Activated CD4-positive, alpha-beta T cell treated with anti-CD3 and anti-CD28 coated beads, Interleukin-2, amount 10 ng/mL, durations not matched to agents 24 days and 14 days (primary cell): ENCODE measurements around the gene SP100. TPM values are rescaled to one million over a fixed set of nuclear protein-coding genes. Genes with fewer than 3 reads are reported as not detected.

Experiments used
- DNase-seq: peaks from one replicate; pipeline ENCODE4 v3.0.0; 2022
- H3K27ac Mint-ChIP-seq: one replicate; pipeline ENCODE4 v1.8.0; 2022; ENCODE audit warnings: mild to moderate bottlenecking, mixed read lengths
- H3K27me3 Mint-ChIP-seq: one replicate; pipeline ENCODE4 v1.8.0; 2022; ENCODE audit warnings: mixed read lengths
- H3K36me3 Mint-ChIP-seq: one replicate; pipeline ENCODE4 v1.8.0; 2022; ENCODE audit warnings: low read depth, mild to moderate bottlenecking, mixed read lengths
- H3K4me1 Mint-ChIP-seq: one replicate; pipeline ENCODE4 v1.8.0; 2021; ENCODE audit warnings: mixed read lengths
- H3K4me3 Mint-ChIP-seq: one replicate; pipeline ENCODE4 v1.8.0; 2022; ENCODE audit warnings: mild to moderate bottlenecking, moderate library complexity, mixed read lengths
- H3K9me3 Mint-ChIP-seq: one replicate; pipeline ENCODE4 v1.8.0; 2021; ENCODE audit warnings: mixed read lengths
- intact Hi-C: fragments of 100-400 bp; cut with micrococcal nuclease; formaldehyde crosslinking; loops from one replicate; pipeline ENCODE4 v1.15.1; 2023
- total RNA-seq: library from RNA; stranded (reverse); gene quantifications from 2 replicates; pipeline ENCODE4 v1.2.3, GENCODE V29; 2022

SP100 gene
- total RNA-seq, 1 donor from 2014 or later: 165 TPM

GRCh38 chr2:230410861-230411569 lies 5.0 kb upstream of the SP100 start:
- peaks cover 61% of the 10 kb centered on the region for H3K4me1 Mint-ChIP-seq
- no peaks in the 10 kb centered on the region for H3K9me3 Mint-ChIP-seq
- DNase-seq: peak; percentile 75
- no peaks in the 10 kb centered on the region for H3K27me3 Mint-ChIP-seq
- peak overlapping the region; percentile 99 for H3K4me3 Mint-ChIP-seq
- H3K27ac Mint-ChIP-seq: peak overlapping the region; percentile 99
- intact Hi-C loops: loop anchor here (1.0 to 10.0 kb wide), 4 partner anchors 157 to 486 kb away; partner anchors contain the start of genes FBXO36, SP140 and TRIP12
- peaks cover 19% of the 10 kb centered on the region for H3K36me3 Mint-ChIP-seq

- Mint-ChIP-seq H3K4me3 (peak overlapping the region; percentile 99), H3K27me3 (no peaks in the 10 kb centered on the region), H3K36me3 (peaks cover 16% of the 10 kb centered on the region), H3K27ac (peak overlapping the region; percentile 99), H3K4me1 (peaks cover 61% of the 10 kb centered on the region), H3K9me3 (no peaks in the 10 kb centered on the region)
- DNase-seq: peak; percentile 95
- intact Hi-C loops: loop anchor here (1.0 to 10.0 kb wide), 4 partner anchors 157 to 487 kb away; partner anchors contain the start of genes FBXO36, SP140 and TRIP12
These were observed 4.2 kb upstream of the SP100 start for GRCh38 chr2:230411570-230412370.

- H3K36me3 Mint-ChIP-seq: peaks cover 11% of the 10 kb centered on the region
- H3K27me3 Mint-ChIP-seq: no peaks in the 10 kb centered on the region
- peak overlapping the region; percentile 99 for H3K4me3 Mint-ChIP-seq
- peak overlapping the region; percentile 99 for H3K27ac Mint-ChIP-seq
- no peak for DNase-seq
- no peaks in the 10 kb centered on the region for H3K9me3 Mint-ChIP-seq
- intact Hi-C loops: loop anchor here (10.0 kb wide), 2 partner anchors 408 to 488 kb away; partner anchors contain the start of genes FBXO36 and TRIP12
- peaks cover 61% of the 10 kb centered on the region for H3K4me1 Mint-ChIP-seq
These were observed 3.7 kb upstream of the SP100 start for GRCh38 chr2:230412371-230412711.

- Mint-ChIP-seq H3K9me3 (no peaks in the 10 kb centered on the region), H3K27me3 (no peaks in the 10 kb centered on the region), H3K36me3 (peaks cover 12% of the 10 kb centered on the region), H3K4me1 (peaks cover 60% of the 10 kb centered on the region), H3K4me3 (peak overlapping the region; percentile 99), H3K27ac (peak overlapping the region; percentile 99)
- DNase-seq: peak; percentile 61
- intact Hi-C loops: loop anchor here (10.0 kb wide), 2 partner anchors 408 to 488 kb away; partner anchors contain the start of genes FBXO36 and TRIP12
These were observed 3.2 kb upstream of the SP100 start for GRCh38 chr2:230412846-230413245.

DNA sequence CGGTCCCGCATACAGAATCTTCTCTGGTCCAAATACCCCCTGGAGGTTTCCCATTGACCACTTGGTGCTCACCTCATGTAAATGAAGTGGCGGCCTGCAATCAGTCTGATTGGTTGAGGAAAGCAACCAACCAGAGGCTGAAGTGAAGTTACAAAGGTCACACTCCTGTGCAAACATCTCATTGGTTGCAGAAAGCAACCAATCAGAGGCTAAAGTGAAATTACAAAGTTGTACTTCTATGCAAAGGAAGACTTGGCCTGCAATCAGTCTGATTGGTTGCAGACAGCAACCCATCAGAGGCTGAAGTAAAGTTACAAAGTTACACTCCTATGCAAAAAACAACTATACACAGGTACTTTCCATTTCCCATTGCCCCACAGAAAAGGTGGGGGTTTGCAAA lies 2.5 kb upstream of the SP100 start:
- intact Hi-C loops: loop anchor here (10.0 kb wide), 2 partner anchors 409 to 489 kb away; partner anchors contain the start of genes FBXO36 and TRIP12
- Mint-ChIP-seq H3K27ac (peak overlapping the region; percentile 99), H3K9me3 (no peaks in the 10 kb centered on the region), H3K4me3 (peak overlapping the region; percentile 99), H3K4me1 (peaks cover 62% of the 10 kb centered on the region), H3K36me3 (peaks cover 17% of the 10 kb centered on the region), H3K27me3 (no peaks in the 10 kb centered on the region)
- no peak for DNase-seq

- intact Hi-C loops: loop anchor here (10.0 kb wide), 2 partner anchors 410 to 490 kb away; partner anchors contain the start of genes FBXO36 and TRIP12
- peak; percentile 59 for DNase-seq
- peaks cover 65% of the 10 kb centered on the region for H3K4me1 Mint-ChIP-seq
- H3K27ac Mint-ChIP-seq: peak overlapping the region; percentile 99
- peaks cover 24% of the 10 kb centered on the region for H3K36me3 Mint-ChIP-seq
- H3K9me3 Mint-ChIP-seq: no peaks in the 10 kb centered on the region
- H3K27me3 Mint-ChIP-seq: no peaks in the 10 kb centered on the region
- peak overlapping the region; percentile 95 for H3K4me3 Mint-ChIP-seq
These were observed 1.7 kb upstream of the SP100 start for GRCh38 chr2:230414302-230414701.

DNA sequence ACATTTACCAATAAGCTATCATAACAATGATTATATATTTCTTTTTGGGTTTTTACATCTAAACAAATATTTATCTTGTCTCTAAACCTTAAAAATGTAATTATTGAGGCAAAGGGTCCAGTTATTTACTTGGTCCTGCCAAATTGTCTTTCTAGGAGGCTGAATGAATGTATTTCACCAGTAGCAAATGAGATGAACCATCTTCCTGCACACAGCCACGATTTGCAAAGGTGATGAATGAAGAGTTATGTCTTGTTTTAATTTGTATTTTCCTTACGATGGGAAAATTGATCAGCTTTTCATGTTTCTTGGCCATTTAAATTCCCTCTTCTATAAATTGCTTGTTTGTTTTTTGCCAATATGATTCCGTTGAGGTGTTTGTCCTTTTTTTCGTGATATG lies 1.4 kb downstream of the SP100 start:
- peak; percentile 55 for DNase-seq
- Mint-ChIP-seq H3K4me3 (peak overlapping the region; percentile 95), H3K9me3 (no peaks in the 10 kb centered on the region), H3K36me3 (peaks cover 43% of the 10 kb centered on the region), H3K27ac (peak overlapping the region; percentile 70), H3K4me1 (peaks cover 70% of the 10 kb centered on the region), H3K27me3 (no peaks in the 10 kb centered on the region)
- intact Hi-C loops: loop anchor here (2.0 to 10.0 kb wide), 5 partner anchors 89 to 493 kb away; partner anchors contain the start of genes FBXO36 and TRIP12

- Mint-ChIP-seq H3K36me3 (peaks cover 50% of the 10 kb centered on the region), H3K4me3 (peak overlapping the region; percentile 95), H3K27me3 (no peaks in the 10 kb centered on the region), H3K9me3 (no peaks in the 10 kb centered on the region), H3K27ac (peak overlapping the region; percentile 56), H3K4me1 (peaks cover 67% of the 10 kb centered on the region)
- intact Hi-C loops: loop anchor here (5.0 to 10.0 kb wide), 3 partner anchors 194 to 494 kb away; partner anchors contain the start of genes FBXO36 and TRIP12
- peak; percentile 57 for DNase-seq
These were observed 2.5 kb downstream of the SP100 start for GRCh38 chr2:230418341-230419016.

DNA sequence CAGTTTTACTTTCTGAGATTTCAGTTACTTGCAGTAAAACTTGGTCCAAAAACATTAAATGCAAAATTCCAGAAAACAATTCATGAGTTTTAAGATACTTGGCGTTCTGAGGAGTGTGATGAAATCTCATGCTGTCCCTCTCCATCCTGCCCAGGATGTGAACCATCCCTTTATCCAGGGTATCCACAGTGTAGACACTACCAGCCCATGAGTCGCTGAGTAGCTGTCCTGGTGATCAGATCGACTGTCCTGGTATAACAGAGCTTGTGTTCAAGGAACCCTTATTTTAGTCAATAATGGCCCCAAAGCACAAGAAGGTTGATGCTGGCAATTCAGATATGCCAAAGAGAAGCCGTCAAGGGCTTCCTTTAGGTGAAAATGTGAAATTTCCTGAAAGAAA lies 3.2 kb downstream of the SP100 start:
- intact Hi-C loops: loop anchor here (5.0 to 10.0 kb wide), 3 partner anchors 193 to 494 kb away; partner anchors contain the start of genes FBXO36 and TRIP12
- H3K27me3 Mint-ChIP-seq: no peaks in the 10 kb centered on the region
- peaks cover 4% of the 10 kb centered on the region for H3K9me3 Mint-ChIP-seq
- H3K4me1 Mint-ChIP-seq: peaks cover 69% of the 10 kb centered on the region
- peaks cover 57% of the 10 kb centered on the region for H3K36me3 Mint-ChIP-seq
- H3K27ac Mint-ChIP-seq: peak overlapping the region; percentile 73
- H3K4me3 Mint-ChIP-seq: peak overlapping the region; percentile 95
- peak; percentile 53 for DNase-seq

- Mint-ChIP-seq H3K36me3 (peaks cover 77% of the 10 kb centered on the region), H3K27ac (peak overlapping the region; percentile 2)
These were observed 6.1 kb downstream of the SP100 start for GRCh38 chr2:230422149-230422548.

GRCh38 chr2:230423851-230424458 lies 8.0 kb downstream of the SP100 start:
- H3K4me1 Mint-ChIP-seq: peaks cover 78% of the 10 kb centered on the region
- H3K9me3 Mint-ChIP-seq: peaks cover 5% of the 10 kb centered on the region
- H3K27me3 Mint-ChIP-seq: no peaks in the 10 kb centered on the region
- H3K27ac Mint-ChIP-seq: peak overlapping the region; percentile 70
- H3K36me3 Mint-ChIP-seq: peaks cover 77% of the 10 kb centered on the region
- no peak for DNase-seq
- peak overlapping the region; percentile 66 for H3K4me3 Mint-ChIP-seq
- intact Hi-C loops: no loop called here

More at GRCh38 chr2:230422149-230422548, 6.1 kb downstream of the SP100 start:
- Mint-ChIP-seq H3K4me3 (peak overlapping the region; percentile 54), H3K27me3 (no peaks in the 10 kb centered on the region), H3K4me1 (peaks cover 81% of the 10 kb centered on the region), H3K9me3 (peaks cover 5% of the 10 kb centered on the region)
- no peak for DNase-seq
- intact Hi-C loops: no loop called here

DNA sequence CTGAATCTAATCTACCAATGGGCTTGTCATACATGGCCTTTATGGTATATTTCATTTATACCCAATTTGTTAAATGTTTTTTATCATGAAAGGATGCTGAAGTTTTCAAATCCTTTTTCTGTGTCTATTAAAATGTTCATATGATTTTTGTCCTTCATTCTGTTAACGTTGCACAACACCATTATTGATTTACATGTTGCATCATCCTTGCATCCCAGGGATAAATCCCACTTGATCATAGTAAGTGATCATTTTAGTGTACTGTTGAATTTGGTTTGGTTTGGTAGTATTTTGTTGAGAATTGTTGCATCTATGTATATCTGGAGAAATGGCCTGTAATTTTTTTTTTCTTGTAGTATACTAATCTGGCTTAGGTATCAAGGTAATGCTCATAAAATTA lies 9.4 kb downstream of the SP100 start:
- H3K9me3 Mint-ChIP-seq: peaks cover 8% of the 10 kb centered on the region
- H3K27ac Mint-ChIP-seq: no peak overlapping the region
- no peak for DNase-seq
- peak overlapping the region; percentile 22 for H3K4me3 Mint-ChIP-seq
- intact Hi-C loops: no loop called here
- no peaks in the 10 kb centered on the region for H3K27me3 Mint-ChIP-seq
- peaks cover 81% of the 10 kb centered on the region for H3K36me3 Mint-ChIP-seq
- H3K4me1 Mint-ChIP-seq: peaks cover 73% of the 10 kb centered on the region

GRCh38 chr2:230429513-230429912 lies 13.5 kb downstream of the SP100 start:
- Mint-ChIP-seq H3K4me1 (peaks cover 64% of the 10 kb centered on the region), H3K9me3 (peaks cover 10% of the 10 kb centered on the region), H3K4me3 (no peak overlapping the region), H3K36me3 (peaks cover 78% of the 10 kb centered on the region), H3K27me3 (no peaks in the 10 kb centered on the region), H3K27ac (no peak overlapping the region)
- DNase-seq: no peak
- intact Hi-C loops: no loop called here
